ENCODE results near the gene UTP14A. TPM values are rescaled to one million over a fixed set of nuclear protein-coding genes. Genes with fewer than 3 reads are reported as not detected.
A peak's percentile ranks its signal among the peaks of the same experiment; 100 is the strongest.

Gene UTP14A
- polyA plus RNA-seq, 12 donors: 21.2 to 29.1 (median 22.8) TPM; not detected in 1

GRCh38 chrX:129938081-129938480 is 32.1 kb downstream of the UTP14A start:
- DNase-seq: no peak

- no peak for DNase-seq
These were observed 34.0 kb downstream of the UTP14A start for GRCh38 chrX:129939986-129940385.

- DNase-seq: no peak
These were observed 34.8 kb downstream of the UTP14A start for GRCh38 chrX:129940721-129941120.

GRCh38 chrX:129945131-129945530 is 39.2 kb downstream of the UTP14A start:
- no peak for DNase-seq

GRCh38 chrX:129953334-129953648 is 47.3 kb downstream of the UTP14A start:
- DNase-seq: no peak

GRCh38 chrX:129953881-129954280 is 47.9 kb downstream of the UTP14A start:
- DNase-seq: no peak

GRCh38 chrX:129954804-129955203 is 48.8 kb downstream of the UTP14A start:
- DNase-seq: no peak

GRCh38 chrX:129955682-129956081 is 49.7 kb downstream of the UTP14A start:
- DNase-seq: no peak

GRCh38 chrX:129956145-129956544 is 50.2 kb downstream of the UTP14A start:
- no peak for DNase-seq

GRCh38 chrX:129956765-129957164 is 50.8 kb downstream of the UTP14A start:
- DNase-seq: no peak

- DNase-seq: peak; percentile 82
These were observed 51.5 kb downstream of the UTP14A start for GRCh38 chrX:129957241-129958082.

- DNase-seq: no peak
These were observed 52.1 kb downstream of the UTP14A start for GRCh38 chrX:129958083-129958465.

- DNase-seq: no peak
These were observed 53.0 kb downstream of the UTP14A start for GRCh38 chrX:129958814-129959492.

- DNase-seq: no peak
These were observed 53.5 kb downstream of the UTP14A start for GRCh38 chrX:129959493-129959832.

GRCh38 chrX:129961180-129962083 is 55.5 kb downstream of the UTP14A start:
- no peak for DNase-seq

- DNase-seq: no peak
These were observed 57.8 kb downstream of the UTP14A start for GRCh38 chrX:129963729-129964128.

GRCh38 chrX:129965166-129965565 is 59.2 kb downstream of the UTP14A start:
- DNase-seq: no peak

- no peak for DNase-seq
These were observed 63.0 kb downstream of the UTP14A start for GRCh38 chrX:129968968-129969367.

- no peak for DNase-seq
These were observed 70.5 kb downstream of the UTP14A start for GRCh38 chrX:129976441-129976840.

All from muscle of arm (tissue), 12 donors.